HG03135 (cell line): Measurements from ENCODE around the gene MT1X.
"Not testable (repeated sequence)": the region's sequence is repeated elsewhere in the genome, so short reads cannot be mapped to it uniquely, and the experiment has no call there.

Experiments
- ATAC-seq: cut with Tn5 transposase; IDR thresholded peaks from one replicate; pipeline ENCODE4 v1.9.1; 2021; ENCODE audit warnings: mild to moderate bottlenecking, moderate library complexity; ENCODE audit not compliant: unreplicated experiment

The MT1X gene

DNA sequence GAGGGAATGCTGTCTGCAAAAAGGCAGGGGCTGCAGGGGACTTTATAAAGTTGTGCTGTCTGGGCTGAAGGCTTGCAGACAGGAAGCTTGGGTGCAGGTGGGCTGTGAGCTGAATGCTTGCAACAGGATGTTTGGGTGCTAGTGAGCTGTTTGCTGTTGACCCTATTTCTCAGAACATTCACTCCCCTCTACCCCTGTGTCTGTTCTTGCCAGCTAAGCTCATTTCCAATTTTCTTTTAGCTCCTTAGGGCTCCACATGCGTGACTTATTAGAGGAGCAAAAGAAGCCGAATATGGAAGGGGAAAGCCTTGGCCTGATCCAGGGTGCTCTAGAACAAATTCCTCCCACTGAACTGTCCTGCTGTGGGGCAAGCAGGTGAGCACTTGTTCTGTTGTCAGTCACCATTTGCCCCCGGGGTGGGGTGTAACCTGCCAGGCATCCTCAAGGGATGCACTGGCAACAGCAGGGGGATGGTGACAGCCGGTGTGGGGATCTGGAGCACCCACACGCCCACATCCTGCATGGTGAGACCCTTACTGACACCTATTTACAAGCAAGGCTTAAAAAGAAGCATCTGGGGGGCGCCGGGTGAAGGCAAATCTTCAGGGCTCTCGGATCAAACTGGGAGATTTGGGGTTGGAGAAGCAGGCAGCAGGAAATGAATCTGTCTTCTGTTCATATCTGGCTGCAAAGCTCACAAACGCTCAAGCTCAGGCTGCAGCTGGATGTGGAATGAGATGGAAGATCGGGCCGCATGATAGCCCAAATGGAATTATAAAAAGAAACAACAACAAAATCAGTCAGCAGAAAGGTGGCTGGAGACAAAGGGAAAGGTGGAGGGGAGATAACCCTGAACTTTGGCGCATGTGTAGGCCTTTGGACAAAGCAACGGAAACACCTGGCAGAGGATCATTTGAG is 26.5 kb downstream of the MT1X start:
- ATAC-seq, result no peak

DNA sequence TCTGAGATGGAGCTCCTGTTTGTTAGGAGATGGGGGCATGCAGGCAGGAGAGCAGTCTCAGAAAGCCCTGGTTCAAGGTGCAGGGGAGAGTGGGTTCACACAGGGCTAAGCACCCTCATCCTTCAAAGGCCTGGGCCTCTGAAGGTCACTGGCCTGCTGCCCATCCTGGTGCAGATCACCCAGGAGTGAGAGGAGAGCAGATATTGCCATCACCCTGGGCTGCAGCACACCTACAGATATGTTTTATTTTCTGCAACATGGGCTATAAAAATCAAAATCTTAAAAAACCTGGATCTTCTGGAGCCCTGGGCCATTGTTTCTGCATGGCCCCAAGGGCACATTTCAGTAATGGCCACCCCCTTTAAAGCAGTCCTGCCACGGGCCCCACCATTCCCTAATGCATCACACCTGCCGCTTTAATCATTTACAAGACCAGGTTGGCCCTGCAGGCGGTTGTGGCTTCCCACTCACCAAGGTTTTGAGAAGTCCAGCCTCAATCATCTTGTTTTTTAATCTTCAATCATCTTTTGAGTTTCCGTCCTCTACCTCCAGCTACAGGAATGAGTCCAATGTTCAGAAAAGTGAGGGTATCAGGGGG is 27.3 kb downstream of the MT1X start:
- ATAC-seq, result no peak

DNA sequence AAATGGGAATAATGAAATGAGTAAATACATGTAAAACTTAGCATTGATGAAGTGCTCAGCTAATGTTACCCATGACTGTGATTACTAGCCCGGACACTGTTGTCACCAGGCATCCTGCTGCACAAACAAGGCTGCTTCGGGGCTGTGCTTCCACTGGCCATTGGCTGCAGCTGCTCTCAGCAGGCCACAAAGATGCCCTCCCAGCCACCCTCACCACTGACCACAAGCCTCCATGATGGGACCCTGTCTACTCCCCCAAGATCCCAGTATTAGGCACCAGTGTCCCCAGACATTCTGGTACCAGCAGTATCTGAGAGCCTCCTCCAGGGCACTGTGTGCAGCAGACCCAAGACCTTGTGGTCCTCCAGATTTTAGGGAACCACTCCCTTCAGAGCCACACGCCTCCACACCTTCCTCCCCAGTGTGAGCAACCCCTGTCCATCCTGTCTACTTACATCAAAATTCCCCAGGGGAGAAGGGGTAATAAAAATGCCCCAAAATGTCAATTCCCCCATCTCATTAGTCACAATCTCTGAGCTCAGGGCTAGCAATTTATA is 28.0 kb downstream of the MT1X start:
- ATAC-seq, result no peak

DNA sequence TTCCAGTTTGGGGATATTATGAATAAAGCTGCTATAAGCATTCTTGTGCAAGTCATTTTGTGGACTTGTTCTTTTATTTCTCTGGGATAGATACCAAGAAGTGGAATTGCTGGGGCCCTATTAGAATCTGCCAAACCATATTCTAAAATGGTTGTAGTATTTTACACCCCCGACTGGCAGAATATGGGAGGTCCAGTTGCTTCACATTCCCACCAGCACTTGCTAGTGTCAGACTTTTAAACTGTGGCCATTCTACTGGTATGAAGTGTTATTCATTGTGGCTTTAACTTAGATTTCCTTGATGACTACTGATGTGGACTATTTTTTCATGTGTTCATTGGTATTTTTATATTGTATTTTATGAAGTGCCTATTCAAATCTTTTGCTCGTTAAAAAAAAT is 29.6 kb downstream of the MT1X start:
- ATAC-seq, result no peak

DNA sequence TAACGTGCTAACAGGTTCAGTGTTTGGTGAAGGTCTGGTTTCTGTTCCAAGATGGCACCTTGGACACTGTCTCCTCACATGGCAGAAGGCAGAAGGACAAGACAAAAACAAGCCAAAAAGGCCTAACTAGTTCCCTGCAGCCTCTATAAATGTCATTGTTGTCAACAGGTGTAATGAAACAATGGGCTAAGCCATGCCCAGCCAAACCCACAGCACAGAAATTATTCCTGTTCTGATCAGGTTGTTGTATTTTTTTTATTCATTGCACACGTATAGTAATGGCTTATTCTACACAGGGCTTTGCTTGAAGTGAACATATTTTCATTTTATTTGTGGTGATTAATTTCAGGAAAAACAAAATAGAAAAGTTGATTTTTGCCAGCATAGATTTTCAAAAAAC is 31.5 kb downstream of the MT1X start:
- no peak for ATAC-seq

DNA sequence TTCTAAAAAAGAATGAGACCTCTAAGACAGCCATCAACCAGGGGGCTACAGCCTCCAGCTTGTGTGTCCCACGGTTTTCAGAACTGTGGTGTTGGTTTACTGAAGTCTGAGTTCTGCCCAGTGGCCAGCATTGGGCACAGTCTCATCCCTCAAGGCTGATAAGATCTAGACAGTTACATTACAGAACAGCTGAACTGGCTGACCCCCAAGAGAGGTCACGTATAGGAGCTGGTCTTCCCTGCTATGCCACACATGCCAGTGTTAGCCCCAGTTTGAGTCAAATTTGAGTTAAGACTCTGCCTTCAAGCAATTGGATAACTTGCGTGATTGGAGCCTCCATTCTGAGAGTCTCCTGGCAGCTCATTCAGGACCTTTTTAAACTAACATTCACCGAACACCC is 32.9 kb downstream of the MT1X start:
- ATAC-seq, result no peak

DNA sequence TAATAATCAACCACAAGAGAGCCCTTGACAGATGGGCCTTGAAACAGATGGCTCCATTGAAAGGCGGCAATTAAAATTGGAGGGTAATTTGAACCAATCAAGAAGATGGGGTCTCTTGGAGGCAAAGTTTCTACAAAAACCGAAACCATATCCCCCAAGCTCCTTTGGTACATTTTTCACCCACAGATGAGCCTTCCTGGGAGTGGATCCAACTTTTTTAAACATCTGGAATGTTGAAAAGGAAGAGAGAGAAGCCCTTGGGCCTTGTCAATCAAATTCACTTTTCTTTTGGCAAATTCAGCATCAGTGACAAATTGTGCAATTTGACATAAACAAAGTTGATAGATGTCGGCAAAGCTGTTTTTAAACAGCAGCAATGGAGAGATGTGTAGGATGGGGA is 34.5 kb downstream of the MT1X start:
- ATAC-seq, result no peak

DNA sequence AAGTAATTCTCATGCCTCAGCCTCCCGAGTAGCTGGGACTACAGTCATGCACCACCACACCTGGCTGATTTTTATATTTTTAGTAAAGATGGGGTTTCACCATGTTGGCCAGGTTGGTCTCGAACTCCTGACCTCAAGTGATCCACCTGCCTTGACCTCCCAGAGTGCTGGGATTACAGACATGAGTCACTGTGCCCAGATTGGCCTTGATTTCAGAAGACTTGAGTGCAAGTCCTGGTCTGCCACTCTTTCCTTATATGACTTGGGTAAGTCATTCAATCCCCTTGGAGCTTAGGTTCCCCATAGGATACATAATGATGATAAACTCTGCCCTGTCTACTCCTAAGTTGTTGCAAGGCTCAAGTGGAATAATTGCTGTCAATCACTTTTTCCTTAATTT is 35.3 kb downstream of the MT1X start:
- ATAC-seq, result not testable (repeated sequence)

DNA sequence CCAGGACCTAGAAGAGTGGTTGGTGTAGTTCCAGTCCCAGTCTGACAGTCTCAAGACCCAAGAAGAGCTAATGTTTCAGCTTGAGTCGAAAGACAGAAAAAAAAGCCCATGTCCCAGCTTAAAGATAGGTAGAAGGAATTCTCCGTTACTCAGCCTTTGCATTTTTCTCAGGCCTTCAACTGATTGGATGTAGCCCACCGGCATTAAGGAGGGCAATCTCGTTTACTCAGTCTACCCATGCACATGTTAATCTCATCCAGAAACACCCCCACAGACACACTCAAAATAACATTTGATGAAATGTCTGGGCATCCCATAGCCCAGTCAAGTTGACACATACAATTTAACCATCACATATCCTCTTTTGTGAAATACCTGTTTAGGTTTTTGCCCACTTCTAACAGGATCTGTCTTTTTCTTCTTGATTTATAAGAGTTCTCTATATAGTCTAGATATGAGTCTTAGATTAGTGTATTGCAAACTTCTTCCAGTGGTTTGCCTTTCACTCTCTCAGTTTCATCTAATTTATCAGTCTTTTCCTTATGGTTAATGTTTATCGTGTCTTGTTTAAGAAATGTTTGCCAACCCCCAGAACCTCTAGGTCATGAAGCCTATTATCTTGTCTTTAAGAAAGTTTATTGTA is 40.1 kb downstream of the MT1X start:
- ATAC-seq, result no peak

DNA sequence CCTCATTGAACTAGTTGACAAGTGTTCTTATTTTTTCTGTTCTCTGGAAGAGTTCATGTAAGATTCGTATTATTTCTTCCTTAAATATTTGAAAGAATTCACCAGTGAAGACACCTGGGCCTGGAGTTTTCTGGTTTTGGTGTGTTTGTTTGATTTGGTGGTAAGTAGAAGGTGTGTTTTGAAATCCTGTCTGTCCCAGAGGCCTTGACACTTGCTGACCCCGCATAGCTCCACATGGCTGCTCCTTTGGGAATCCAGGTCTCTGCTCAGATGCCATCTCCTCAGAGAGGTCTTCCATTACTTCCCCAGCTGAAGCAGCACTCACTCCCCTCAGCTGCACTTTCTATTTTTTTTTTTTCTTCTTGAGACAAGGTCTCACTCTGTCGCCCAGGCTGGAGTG is 41.9 kb downstream of the MT1X start:
- ATAC-seq, result no peak

DNA sequence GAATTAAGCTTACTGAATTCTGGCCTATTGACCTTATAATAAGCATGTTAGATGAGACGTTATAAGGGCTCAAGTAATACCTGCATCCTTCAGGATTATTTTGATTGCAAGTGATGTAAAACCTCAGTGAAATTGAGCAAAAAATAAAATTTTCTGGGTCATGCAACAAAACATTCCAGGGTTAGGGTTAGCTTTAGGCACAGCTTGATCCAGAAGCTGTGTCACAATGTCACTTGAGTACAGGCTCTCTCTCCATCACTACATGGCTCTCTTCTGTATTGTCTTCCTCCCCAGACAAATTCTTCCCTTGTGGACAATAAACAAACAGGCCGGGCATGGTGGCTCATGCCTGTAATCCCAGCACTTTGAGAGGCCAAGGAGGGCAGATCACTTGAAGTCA is 44.0 kb downstream of the MT1X start:
- no peak for ATAC-seq

DNA sequence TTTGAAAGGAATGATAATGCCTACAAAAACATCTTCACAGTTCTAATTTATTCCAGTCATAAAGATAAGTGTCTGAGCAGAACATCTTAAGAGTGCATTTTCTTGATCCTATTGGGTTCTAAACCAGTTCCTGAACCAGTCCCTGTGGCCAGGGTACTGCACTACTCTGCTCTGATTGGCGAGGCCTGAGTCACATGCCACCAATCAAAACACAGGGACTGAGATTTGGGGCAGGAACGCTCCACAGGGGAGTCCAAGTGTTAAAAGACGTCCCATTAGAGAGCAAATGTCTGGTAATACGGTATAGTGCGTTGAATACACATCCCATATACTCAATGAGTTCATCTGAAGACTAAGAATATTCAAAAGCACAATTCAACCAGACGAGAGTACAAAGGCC is 44.7 kb downstream of the MT1X start:
- ATAC-seq, result no peak

DNA sequence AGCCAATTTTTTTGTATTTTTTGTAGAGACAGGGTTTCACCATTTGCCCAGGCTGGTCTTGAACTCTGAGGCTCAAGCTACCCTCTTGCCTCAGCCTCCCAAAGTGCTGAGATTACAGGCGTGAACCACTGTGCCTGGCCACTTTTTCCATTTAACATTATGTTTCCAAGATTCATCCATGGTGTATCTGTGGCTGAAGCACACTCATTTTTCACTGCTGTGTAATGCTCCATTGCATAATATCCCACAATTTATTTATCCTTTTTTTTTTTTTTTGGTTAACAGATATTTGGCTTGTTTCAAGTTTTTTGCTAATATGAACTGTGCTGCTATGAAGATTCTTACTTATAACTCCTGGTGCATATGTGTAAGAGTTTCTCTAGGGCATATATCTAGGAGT is 45.8 kb downstream of the MT1X start:
- no peak for ATAC-seq

DNA sequence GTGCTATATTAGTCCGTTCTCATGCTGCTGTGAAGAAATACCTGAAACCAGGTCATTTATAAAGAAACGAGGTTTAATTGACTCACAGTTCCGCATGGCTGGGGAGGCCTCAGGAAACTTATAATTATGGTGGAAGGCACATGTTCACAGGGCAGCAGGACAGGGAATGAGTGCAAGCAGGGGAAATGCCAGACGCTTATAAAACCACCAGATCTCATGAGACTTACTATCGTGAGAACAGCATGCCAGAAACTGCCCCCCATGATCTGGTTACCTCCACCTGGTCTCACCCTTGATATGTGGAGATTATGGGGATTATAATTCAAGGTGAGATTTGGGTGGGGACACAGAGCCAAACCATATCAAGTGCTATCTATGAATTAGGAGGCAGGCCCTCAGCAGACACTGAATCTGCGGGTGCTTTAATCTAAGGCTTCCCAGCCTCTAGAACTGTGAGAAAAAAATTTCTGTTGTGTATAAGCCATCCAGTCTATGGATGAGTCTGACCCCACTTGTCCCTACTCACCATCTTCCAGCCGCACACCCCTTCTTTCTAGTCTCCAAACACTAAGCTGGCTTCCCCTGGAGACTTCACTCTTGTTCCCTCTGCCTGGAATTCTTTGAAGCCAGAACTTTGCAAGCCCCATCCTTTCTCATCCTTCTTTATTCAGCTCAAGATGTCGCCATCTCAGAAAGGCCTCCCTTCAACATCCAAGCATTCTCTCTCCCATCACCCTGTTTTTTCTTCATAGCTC is 46.9 kb downstream of the MT1X start:
- no peak for ATAC-seq

DNA sequence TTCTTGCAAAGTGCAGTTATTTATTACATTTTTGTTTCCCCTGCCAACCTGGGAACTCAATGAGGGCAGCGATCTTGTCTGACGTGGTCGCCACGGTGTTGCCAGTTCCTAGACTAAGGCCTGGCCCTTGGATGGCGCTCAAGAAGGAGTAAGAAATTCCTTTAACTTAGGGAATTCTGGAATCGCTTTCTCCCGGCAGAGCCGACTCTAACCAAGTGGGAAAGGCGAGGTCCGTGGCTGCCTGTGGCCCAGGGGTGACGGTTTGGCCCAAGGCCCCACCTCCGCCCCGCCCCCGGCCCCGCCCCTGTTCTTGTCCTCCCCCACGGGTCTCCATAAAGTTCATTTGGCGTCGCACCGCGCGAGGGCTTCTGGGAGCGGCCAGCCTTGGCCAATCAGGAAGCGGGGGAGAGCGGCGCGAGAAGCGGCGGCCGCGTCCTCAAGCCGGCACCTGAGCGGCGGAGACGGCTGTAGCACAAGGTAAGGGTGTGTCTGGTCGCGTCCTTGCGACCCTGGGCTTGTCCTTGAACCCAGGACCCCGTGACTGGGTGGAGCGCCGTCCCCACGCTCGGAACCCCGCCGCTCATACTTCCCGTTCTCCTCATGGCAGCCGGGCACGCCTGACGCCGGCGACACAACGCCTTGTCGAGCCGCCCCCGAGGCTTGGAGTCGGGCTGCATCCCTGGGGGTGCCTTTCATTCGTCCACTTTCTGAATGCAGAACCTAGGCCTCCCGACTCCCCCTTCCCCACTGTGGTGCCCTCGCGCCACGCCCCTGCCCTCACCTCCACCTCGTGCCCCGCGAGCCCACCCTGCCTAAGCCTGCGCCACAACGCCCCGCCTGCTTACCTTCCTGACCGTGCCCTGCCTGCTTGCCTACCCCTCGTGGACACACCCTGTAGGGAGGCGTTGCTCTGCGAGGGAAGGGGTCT is 47.7 kb downstream of the MT1X start, which contains the start of gene NUP93:
TSS of gene NUP93 (plus strand) at position 395 of the 928 bp plus-strand sequence. CDS start 18,119 bp downstream, outside the sequence.
- ATAC-seq, result peak; percentile 81

DNA sequence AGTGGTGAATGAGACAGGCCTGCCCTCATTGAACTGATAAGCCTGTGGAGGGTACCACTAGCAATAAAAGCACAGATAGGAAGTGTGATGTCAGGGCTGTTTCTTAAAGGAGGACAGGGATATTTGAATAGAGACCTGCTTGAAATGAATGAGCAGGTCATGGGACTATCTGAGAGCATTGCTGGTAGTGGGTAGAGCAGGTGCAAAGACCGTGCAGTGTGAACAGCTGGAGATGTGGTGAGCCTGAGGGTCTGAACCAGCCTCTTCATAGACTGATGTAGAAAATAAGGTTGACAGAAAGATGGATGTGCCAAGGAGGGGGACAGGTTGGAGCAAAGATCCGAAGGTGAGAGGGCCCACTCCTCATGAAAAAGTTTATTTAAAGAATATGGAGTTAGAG is 50.1 kb downstream of the MT1X start:
- no peak for ATAC-seq

DNA sequence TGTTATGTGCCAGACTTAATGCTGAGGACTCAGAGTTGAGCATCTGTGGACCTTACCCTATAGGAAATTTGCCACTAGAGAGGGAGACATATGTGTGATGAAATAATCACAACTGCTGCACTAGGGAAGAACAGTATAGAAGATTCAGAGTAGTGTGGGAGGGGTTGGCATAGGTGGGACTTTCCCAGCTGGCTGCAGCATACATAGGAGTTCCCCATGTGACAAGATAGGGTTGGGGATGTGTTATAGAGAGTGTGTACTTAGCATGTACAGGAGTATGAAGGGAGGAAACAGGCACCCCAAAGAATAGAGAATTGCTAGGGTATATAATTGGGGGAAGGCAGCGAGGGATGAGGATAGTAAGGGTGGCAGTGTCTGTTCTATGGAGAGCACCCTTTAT is 50.6 kb downstream of the MT1X start:
- no peak for ATAC-seq
